HepG2 (cell line): ENCODE data around the gene DEPDC1B. TPM values are rescaled to one million over a fixed set of nuclear protein-coding genes. Genes with fewer than 3 reads are reported as not detected.

Experiments used
- ATAD3A ChIP-seq: sonication (generic); formaldehyde crosslinking; IDR thresholded peaks from 2 replicates; pipeline ENCODE4 v1.4.0; 2020; ENCODE audit warnings: missing genetic modification reagents
- CBX5 ChIP-seq: sonication (generic); formaldehyde crosslinking; IDR thresholded peaks from 2 replicates; pipeline ENCODE4 v1.4.0; 2020; ENCODE audit warnings: missing genetic modification reagents, borderline replicate concordance
- EHMT2 ChIP-seq: fragments of 200-600 bp; sonication (generic); IDR thresholded peaks from 2 replicates; pipeline ENCODE4 v1.7.0; 2017; ENCODE audit warnings: antibody characterized with exemption, low read depth, low read length, borderline replicate concordance
- ELF1 ChIP-seq: sonication (generic); formaldehyde crosslinking; IDR thresholded peaks from 2 replicates; pipeline ENCODE4 v1.4.0; 2020; ENCODE audit warnings: missing genetic modification reagents
- EP300 ChIP-seq, 3 experiments: sonication (generic) in 1 of 3; formaldehyde crosslinking in 1 of 3; IDR thresholded peaks; 2 replicates each; pipeline versions ENCODE4 v1.5.1 to v1.6.1; 2011 to 2020; ENCODE audit warnings: low read depth in 2 of 3, low read length in 2 of 3, borderline replicate concordance in 1 of 3, improper control_type of control experiment in 1 of 3, mild to moderate bottlenecking in 1 of 3, missing genetic modification reagents in 1 of 3, moderate library complexity in 1 of 3
- HHEX ChIP-seq: IDR thresholded peaks from 2 replicates; pipeline ENCODE4 v1.6.1; 2016; ENCODE audit warnings: control low read depth
- HNRNPK ChIP-seq: fragments of 200-400 bp; formaldehyde crosslinking; IDR thresholded peaks from 2 replicates; pipeline ENCODE4 v1.6.1; 2018; ENCODE audit warnings: low read length, low read depth, moderate library complexity, mild to moderate bottlenecking; ENCODE audit not compliant: poor library complexity, severe bottlenecking
- KLF16 ChIP-seq, 2 experiments: sonication (generic) in 1 of 2; formaldehyde crosslinking in 1 of 2; IDR thresholded peaks; 2 replicates each; pipeline versions ENCODE4 v1.6.1 to v1.8.0; 2016 to 2023; ENCODE audit warnings: missing genetic modification reagents in 2 of 2, missing compliant biosample characterization in 1 of 2
- MEIS2 ChIP-seq: sonication (generic); formaldehyde crosslinking; IDR thresholded peaks from 2 replicates; pipeline ENCODE4 v1.9.0; 2021; ENCODE audit warnings: mild to moderate bottlenecking, missing genetic modification reagents
- NCOA2 ChIP-seq: sonication (generic); formaldehyde crosslinking; IDR thresholded peaks from 2 replicates; pipeline ENCODE4 v1.8.0; 2022; ENCODE audit warnings: inconsistent platforms
- PHB2 ChIP-seq: fragments of 450-650 bp; IDR thresholded peaks from 2 replicates; pipeline ENCODE4 v1.6.1; 2018; ENCODE audit not compliant: partially characterized antibody
- SAFB2 ChIP-seq: sonication (generic); formaldehyde crosslinking; IDR thresholded peaks from 2 replicates; pipeline ENCODE4 v1.5.1; 2020; ENCODE audit warnings: missing genetic modification reagents, low read depth, mild to moderate bottlenecking, borderline replicate concordance
- SAP130 ChIP-seq: IDR thresholded peaks from 2 replicates; pipeline ENCODE4 v1.6.1; 2016; ENCODE audit warnings: low read depth
- SOX5 ChIP-seq: IDR thresholded peaks from 2 replicates; pipeline ENCODE4 v1.6.1; 2016; ENCODE audit warnings: borderline replicate concordance
- SP5 ChIP-seq: IDR thresholded peaks from 2 replicates; pipeline ENCODE4 v1.6.1; 2016; ENCODE audit warnings: low read depth, borderline replicate concordance
- TEAD3 ChIP-seq: optimal IDR thresholded peaks from 2 replicates; pipeline ENCODE3; 2016; ENCODE audit warnings: borderline replicate concordance
- XRCC5 ChIP-seq: fragments of 200-400 bp; formaldehyde crosslinking; optimal IDR thresholded peaks from 2 replicates; pipeline ENCODE3; 2017; ENCODE audit warnings: mild to moderate bottlenecking, low read length
- YEATS2 ChIP-seq: sonication (generic); formaldehyde crosslinking; IDR thresholded peaks from 2 replicates; pipeline ENCODE4 v1.4.0; 2020; ENCODE audit warnings: missing genetic modification reagents, borderline replicate concordance
- ZBTB7B ChIP-seq: sonication (generic); formaldehyde crosslinking; IDR thresholded peaks from 2 replicates; pipeline ENCODE4 v1.4.0; 2020; ENCODE audit warnings: missing genetic modification reagents
- ZFX ChIP-seq: sonication (generic); formaldehyde crosslinking; IDR thresholded peaks from 2 replicates; pipeline ENCODE4 v1.4.0; 2020; ENCODE audit warnings: mild to moderate bottlenecking, low read depth, missing genetic modification reagents, moderate library complexity
- ZFY ChIP-seq: sonication (generic); formaldehyde crosslinking; IDR thresholded peaks from 2 replicates; pipeline ENCODE4 v1.4.0; 2020; ENCODE audit warnings: missing genetic modification reagents
- ZNF124 ChIP-seq: sonication (generic); formaldehyde crosslinking; IDR thresholded peaks from 2 replicates; pipeline ENCODE4 v1.4.0; 2020; ENCODE audit warnings: missing genetic modification reagents
- polyA plus RNA-seq, 8 experiments: library from polyadenylated mRNA; depleted of rRNA in 3 of 8; stranded (reverse) in 7 of 8; unstranded in 1 of 8; fragments of >200 nt; fragmentation: Illumina TruSeq in 4 of 8; extraction: Trizol in 4 of 8; gene quantifications; 2 replicates each; pipeline versions ENCODE4 v1.2.1 to v1.2.3, GENCODE V29; 2011 to 2016; ENCODE audit warnings: low read depth in 4 of 8, missing spikeins in 1 of 8, mixed read lengths in 1 of 8; ENCODE audit not compliant: insufficient read depth in 1 of 8
- total RNA-seq, 5 experiments: library from RNA; depleted of rRNA; stranded (reverse); fragments of >200 nt; fragmentation: Illumina TruSeq; extraction: Trizol; gene quantifications; 2 replicates each; pipeline ENCODE4 v1.2.3, GENCODE V29; 2016; ENCODE audit warnings: low read depth in 1 of 5
- TF ChIP-seq, protein P1 (sequence below): sonication (generic); formaldehyde crosslinking; IDR thresholded peaks from 2 replicates; pipeline ENCODE4 v1.4.0; 2020; ENCODE audit warnings: missing genetic modification reagents
- TF ChIP-seq, protein P2 (sequence below): sonication (generic); formaldehyde crosslinking; conservative IDR thresholded peaks from 2 replicates; pipeline ENCODE4 v1.8.1; 2023; ENCODE audit warnings: missing genetic modification reagents
- TF ChIP-seq, protein P3 (sequence below): IDR thresholded peaks from 2 replicates; pipeline ENCODE4 v1.6.1; 2016; ENCODE audit warnings: mild to moderate bottlenecking

The DEPDC1B gene
- total and polyA plus RNA-seq, 2 of the 13 experiments (the other 11 are each of a cell fraction or from before 2014, with no cell fraction given) = 29.5 to 51.3 TPM

DNA sequence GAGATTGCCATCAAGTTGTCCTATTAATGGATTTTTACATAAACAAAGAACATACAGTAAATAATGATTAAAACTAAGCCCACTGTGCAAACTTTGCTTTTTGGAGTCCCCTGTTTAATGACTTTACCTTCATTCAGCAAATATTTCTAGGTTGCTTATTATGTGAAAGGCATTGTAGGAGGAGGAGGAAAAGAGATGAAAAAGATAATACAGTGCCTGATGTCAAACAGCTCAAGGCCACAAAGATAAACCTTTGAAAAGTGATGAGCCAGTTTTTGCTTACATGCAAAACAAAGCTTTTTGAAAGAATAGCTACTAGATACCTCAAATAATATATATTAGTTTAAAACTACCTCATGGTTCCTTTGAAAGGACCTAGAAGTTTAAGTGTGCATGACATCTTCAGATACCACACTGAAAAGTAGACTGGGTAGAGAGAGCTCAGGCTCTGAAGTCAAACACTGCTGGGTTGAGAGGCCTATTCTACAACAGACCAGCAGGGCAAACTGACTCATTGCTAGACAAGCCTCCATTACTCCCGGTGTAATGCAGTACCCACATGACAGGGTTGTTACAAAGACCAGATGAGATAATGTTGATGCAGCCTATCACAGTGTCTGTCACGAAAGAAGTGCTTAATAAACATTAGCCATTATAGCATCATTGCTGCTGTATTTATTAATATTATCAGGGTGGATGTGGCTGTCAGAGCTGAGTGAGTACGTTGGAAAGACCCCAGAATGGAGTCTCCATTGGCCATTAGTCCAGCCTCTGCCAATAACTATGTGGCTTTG is 11.8 kb downstream of the DEPDC1B start (continued):
- TF ChIP-seq HHEX (CRISPR knock-in tag) (peak; percentile 37; the same call in 1 of the 2 replicates), HNRNPK (no peak), MEIS2 (CRISPR knock-in tag) (no peak), TEAD3 (CRISPR knock-in tag) (peak; percentile 11), EP300 (IDR thresholded peaks at IDR 0.05; ENCODE audit: low read depth in 2 of 2, low read length in 2 of 2) (peak in 1 of 2 experiments; percentile 19; a peak in 1 of 4 replicates), EP300 (CRISPR knock-in tag; IDR thresholded peaks at IDR 0.05; ENCODE audit: borderline replicate concordance) (no peak), CBX5 (CRISPR knock-in tag) (0 out of 2 replicates have a peak, but pooled peaks have one; percentile 40), ZBTB7B (CRISPR knock-in tag) (no peak), ATAD3A (CRISPR knock-in tag) (no peak), EHMT2 (peak; percentile 55; the same call in 1 of the 2 replicates), SOX5 (peak; percentile 54; the same call in 1 of the 2 replicates), SAFB2 (no peak), ELF1 (no peak), SP5 (CRISPR knock-in tag) (peak; percentile 95), ZFY (CRISPR knock-in tag) (0 out of 2 replicates have a peak, but pooled peaks have one; percentile 27), XRCC5 (peak; percentile 32), ZFX (CRISPR knock-in tag) (peak; percentile 58; the same call in 1 of the 2 replicates), NCOA2 (peak; percentile 26; the same call in 1 of the 2 replicates), ZNF124 (no peak), SAP130 (CRISPR knock-in tag) (peak; percentile 59), KLF16 (CRISPR knock-in tag; IDR thresholded peaks at IDR 0.05) (peak in 1 of 2 experiments; percentile 55; a peak in 1 of 4 replicates), YEATS2 (0 out of 2 replicates have a peak, but pooled peaks have one; percentile 28), PHB2 (no peak)
- TF ChIP-seq, protein P1, sequence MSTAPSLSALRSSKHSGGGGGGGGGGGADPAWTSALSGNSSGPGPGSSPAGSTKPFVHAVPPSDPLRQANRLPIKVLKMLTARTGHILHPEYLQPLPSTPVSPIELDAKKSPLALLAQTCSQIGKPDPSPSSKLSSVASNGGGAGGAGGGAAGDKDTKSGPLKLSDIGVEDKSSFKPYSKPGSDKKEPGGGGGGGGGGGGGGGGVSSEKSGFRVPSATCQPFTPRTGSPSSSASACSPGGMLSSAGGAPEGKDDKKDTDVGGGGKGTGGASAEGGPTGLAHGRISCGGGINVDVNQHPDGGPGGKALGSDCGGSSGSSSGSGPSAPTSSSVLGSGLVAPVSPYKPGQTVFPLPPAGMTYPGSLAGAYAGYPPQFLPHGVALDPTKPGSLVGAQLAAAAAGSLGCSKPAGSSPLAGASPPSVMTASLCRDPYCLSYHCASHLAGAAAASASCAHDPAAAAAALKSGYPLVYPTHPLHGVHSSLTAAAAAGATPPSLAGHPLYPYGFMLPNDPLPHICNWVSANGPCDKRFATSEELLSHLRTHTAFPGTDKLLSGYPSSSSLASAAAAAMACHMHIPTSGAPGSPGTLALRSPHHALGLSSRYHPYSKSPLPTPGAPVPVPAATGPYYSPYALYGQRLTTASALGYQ = peak; percentile 36; the same call in 1 of the 2 replicates
- TF ChIP-seq, protein P2, sequence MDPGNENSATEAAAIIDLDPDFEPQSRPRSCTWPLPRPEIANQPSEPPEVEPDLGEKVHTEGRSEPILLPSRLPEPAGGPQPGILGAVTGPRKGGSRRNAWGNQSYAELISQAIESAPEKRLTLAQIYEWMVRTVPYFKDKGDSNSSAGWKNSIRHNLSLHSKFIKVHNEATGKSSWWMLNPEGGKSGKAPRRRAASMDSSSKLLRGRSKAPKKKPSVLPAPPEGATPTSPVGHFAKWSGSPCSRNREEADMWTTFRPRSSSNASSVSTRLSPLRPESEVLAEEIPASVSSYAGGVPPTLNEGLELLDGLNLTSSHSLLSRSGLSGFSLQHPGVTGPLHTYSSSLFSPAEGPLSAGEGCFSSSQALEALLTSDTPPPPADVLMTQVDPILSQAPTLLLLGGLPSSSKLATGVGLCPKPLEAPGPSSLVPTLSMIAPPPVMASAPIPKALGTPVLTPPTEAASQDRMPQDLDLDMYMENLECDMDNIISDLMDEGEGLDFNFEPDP (CRISPR knock-in tag) = 0 out of 2 replicates have a peak, but pooled peaks have one; percentile 72
- TF ChIP-seq, protein P3, sequence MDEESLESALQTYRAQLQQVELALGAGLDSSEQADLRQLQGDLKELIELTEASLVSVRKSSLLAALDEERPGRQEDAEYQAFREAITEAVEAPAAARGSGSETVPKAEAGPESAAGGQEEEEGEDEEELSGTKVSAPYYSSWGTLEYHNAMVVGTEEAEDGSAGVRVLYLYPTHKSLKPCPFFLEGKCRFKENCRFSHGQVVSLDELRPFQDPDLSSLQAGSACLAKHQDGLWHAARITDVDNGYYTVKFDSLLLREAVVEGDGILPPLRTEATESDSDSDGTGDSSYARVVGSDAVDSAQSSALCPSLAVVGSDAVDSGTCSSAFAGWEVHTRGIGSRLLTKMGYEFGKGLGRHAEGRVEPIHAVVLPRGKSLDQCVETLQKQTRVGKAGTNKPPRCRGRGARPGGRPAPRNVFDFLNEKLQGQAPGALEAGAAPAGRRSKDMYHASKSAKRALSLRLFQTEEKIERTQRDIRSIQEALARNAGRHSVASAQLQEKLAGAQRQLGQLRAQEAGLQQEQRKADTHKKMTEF = peak; percentile 53; the same call in 1 of the 2 replicates
